Brain microvascular endothelial cell (primary cell): ENCODE results near the gene COL13A1.
A peak's percentile ranks its signal among the peaks of the same experiment; 100 is the strongest.

Experiments
- DNase-seq: peaks from one replicate; pipeline ENCODE4 v3.0.0-alpha.2; 2020
- H3K27ac ChIP-seq: fragments of 250-450 bp; sonication (Bioruptor Pico); 2 replicates; pipeline ENCODE4 v1.5.1; 2020; ENCODE audit warnings: mild to moderate bottlenecking, moderate library complexity
- H3K27me3 ChIP-seq: fragments of 250-450 bp; sonication (Bioruptor Pico); replicated peaks from 2 replicates; pipeline ENCODE4 v1.5.1; 2020; ENCODE audit warnings: mild to moderate bottlenecking
- H3K36me3 ChIP-seq: fragments of 250-450 bp; sonication (Bioruptor Pico); replicated peaks from 2 replicates; pipeline ENCODE4 v1.5.1; 2020; ENCODE audit warnings: mild to moderate bottlenecking
- H3K4me3 ChIP-seq: 2 replicates; pipeline ENCODE4 v1.5.1; 2011; ENCODE audit warnings: low read depth, mild to moderate bottlenecking, control low read depth, low read length, moderate library complexity
- CTCF ChIP-seq: IDR thresholded peaks from 2 replicates; pipeline ENCODE4 v1.5.1; 2011; ENCODE audit warnings: low read depth, mild to moderate bottlenecking, moderate library complexity, low read length, control low read depth, inconsistent platforms; ENCODE audit errors: missing control alignments
- in situ Hi-C: cut with HindIII; loops from 2 replicates; pipeline ENCODE4 v1.10.0; 2017; ENCODE audit warnings: low sequenced_read_pairs, low pct_ligation_motif_present

Gene COL13A1

GRCh38 chr10:69768386-69768785 is 33.3 kb upstream of the COL13A1 start:
- no peaks in the 10 kb centered on the region for H3K36me3 ChIP-seq
- TF ChIP-seq CTCF: no peak
- H3K27ac ChIP-seq: no peak overlapping the region
- no peak overlapping the region for H3K4me3 ChIP-seq
- no peaks in the 10 kb centered on the region for H3K27me3 ChIP-seq
- in situ Hi-C loops: no loop called here
- peak; percentile 16 for DNase-seq

GRCh38 chr10:69769395-69769992 is 32.2 kb upstream of the COL13A1 start:
- DNase-seq: peak; percentile 90
- no peak for TF ChIP-seq CTCF
- peak overlapping the region; percentile 69 for H3K27ac ChIP-seq

GRCh38 chr10:69772933-69773704 is 28.6 kb upstream of the COL13A1 start:
- DNase-seq: no peak
- Histone ChIP-seq H3K4me3 (no peak overlapping the region), H3K36me3 (no peaks in the 10 kb centered on the region), H3K27me3 (no peaks in the 10 kb centered on the region), H3K27ac (no peak overlapping the region)
- in situ Hi-C loops: no loop called here
- no peak for TF ChIP-seq CTCF

More at GRCh38 chr10:69769395-69769992, 32.2 kb upstream of the COL13A1 start:
- H3K27me3 ChIP-seq: no peaks in the 10 kb centered on the region
- no peak overlapping the region for H3K4me3 ChIP-seq
- H3K36me3 ChIP-seq: no peaks in the 10 kb centered on the region
- in situ Hi-C loops: no loop called here

GRCh38 chr10:69774596-69774995 is 27.1 kb upstream of the COL13A1 start:
- no peaks in the 10 kb centered on the region for H3K27me3 ChIP-seq
- DNase-seq: no peak
- in situ Hi-C loops: no loop called here
- H3K36me3 ChIP-seq: no peaks in the 10 kb centered on the region
- TF ChIP-seq CTCF: peak; percentile 21
- H3K4me3 ChIP-seq: no peak overlapping the region
- H3K27ac ChIP-seq: no peak overlapping the region

GRCh38 chr10:69780077-69780476 is 21.6 kb upstream of the COL13A1 start:
- TF ChIP-seq CTCF: no peak
- peaks cover 18% of the 10 kb centered on the region for H3K27me3 ChIP-seq

More at GRCh38 chr10:69780077-69780476, 21.6 kb upstream of the COL13A1 start:
- in situ Hi-C loops: no loop called here
- Histone ChIP-seq H3K27ac (no peak overlapping the region), H3K4me3 (no peak overlapping the region), H3K36me3 (no peaks in the 10 kb centered on the region)
- DNase-seq: no peak
